ENCODE results near the gene CFAP20.
"Not testable (repeated sequence)": the region's sequence is repeated elsewhere in the genome, so short reads cannot be mapped to it uniquely, and the experiment has no call there.

CFAP20 gene

DNA sequence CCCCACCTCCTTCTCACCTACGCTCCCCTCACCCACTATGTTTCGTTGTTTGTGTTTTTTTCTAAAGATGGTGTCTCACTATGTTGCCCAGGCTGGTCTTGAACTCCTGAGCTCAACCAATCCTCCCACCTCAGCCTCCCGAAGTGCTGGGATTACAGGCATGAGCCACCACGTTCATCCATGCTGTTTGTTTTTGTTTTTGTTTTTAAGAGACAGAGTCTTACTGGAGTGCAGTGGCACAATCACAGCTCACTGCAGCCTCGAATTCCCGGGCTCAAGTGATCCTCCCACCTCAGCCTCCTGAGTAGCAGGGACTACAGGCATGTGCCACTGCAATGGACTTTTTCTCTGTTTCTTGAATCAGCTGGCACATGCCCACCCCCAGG lies 33.6 kb downstream of the CFAP20 start:
- not testable (repeated sequence) for DNase-seq

DNA sequence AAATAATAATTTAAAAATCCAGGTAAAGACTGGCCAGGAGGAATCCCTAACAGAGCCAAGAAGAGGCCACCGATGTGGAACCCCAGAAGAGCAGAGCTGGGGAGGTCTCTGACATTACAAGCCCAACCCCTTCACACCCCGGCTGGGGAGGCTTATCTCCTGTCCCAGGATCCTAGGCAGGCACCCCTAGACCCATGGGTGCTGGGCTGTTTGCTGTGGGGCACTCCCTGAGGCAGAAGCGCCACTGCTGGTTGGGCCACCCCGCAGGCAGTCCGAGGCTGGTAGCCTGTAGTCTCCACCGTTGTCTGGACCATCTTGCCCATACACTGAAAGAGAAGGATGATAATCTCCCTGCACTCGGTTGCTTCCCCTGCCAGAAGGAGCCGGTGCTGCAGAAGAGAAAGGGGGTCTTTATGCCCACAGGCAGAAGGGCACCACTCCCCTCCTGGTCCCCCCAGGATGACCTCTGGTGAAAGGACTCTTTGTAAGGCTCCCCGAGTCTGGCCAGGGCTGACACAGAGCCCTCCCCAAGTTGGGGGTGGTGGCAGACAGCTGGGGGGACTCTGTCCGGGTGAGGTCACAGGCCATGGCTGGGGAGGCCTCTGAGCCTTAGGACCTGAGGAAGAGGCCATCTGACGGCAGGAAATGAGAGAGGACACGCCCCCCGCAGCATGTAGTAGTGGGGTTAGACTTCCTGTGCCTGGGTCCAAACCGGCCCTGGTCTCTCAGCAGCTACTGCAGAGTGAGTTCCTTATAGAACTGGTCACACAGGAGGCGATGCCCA lies 34.2 kb downstream of the CFAP20 start:
- no peak for DNase-seq

DNA sequence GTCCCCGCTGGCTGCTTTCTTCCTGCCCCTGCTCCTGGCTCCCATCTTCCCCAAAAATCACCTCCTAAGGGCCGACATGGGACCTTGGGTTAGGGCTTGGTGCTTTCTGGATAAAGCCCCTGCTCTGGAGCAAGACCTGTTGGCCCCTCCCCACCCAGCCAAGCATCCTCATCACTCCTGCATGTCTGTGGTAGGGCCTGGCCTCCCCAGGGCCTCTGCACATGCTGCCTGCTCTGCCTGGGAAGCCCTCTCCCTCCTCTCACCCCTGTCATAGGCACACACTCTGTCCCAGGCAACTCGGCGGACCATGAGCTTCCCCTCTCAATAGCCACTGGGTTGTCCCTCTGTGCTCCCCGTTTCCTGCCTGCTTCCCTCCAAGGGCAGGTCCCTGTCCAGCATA lies 35.2 kb downstream of the CFAP20 start:
- DNase-seq = no peak

DNA sequence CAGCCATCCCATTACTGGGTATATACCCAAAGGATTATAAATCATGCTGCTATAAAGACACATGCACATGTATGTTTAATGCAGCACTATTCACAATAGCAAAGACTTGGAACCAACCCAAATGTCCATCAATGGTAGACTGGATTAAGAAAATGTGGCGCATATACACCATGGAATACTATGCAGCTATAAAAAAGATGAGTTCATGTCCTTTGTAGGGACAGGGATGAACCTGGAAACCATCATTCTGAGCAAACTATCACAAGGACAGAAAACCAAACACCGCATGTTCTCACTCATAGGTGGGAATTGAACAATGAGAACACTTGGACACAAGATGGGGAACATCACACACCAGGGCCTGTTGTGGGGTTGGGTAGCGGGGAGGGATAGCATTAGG lies 38.8 kb downstream of the CFAP20 start:
- not testable (repeated sequence) for DNase-seq

DNA sequence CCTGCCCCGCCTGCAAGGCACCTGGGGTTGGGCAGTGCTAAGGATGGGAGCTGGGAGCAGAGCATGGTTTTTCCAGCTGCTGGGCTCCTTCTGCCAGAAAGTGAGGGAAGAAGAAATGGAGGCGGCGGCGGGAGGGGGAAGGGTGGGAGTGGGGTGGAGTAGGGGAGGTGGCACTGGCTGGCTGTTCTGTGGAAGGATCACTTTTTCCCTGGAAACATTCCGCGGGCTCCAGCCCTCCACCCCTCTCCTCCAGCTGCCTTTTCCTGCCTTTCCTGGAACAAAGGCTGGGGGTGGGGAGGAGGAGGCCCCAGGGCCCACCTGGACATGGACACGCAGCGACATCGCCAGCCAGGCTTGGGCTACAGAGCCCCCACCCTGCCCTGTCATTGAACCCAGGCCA lies 41.1 kb downstream of the CFAP20 start:
- no peak for DNase-seq

DNA sequence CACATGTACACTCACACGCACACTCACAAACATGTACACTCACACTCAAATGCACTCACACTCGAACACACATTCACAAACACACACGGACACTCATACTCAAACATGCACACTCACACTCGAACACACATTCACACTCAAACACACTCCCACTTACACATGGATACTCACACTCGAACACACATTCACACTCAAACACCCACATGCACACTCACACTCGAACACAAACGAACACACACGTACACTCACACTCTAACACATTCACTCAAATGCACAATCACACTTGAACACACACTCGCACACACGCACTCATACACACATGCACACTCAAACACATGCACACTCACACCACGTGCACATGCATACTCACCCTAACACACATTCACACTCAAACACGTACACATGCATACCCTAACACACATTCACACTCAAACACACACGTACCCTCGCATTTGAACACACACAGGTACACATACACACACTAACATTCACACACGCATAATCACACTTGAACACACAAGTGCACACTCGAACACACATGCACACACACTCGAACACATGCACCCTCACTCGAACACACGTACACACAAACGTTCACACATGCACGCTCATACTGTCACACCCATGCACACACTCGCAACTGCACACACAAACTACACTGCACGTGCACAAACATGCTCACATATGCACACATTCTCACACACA lies 41.8 kb downstream of the CFAP20 start:
- DNase-seq = no peak

DNA sequence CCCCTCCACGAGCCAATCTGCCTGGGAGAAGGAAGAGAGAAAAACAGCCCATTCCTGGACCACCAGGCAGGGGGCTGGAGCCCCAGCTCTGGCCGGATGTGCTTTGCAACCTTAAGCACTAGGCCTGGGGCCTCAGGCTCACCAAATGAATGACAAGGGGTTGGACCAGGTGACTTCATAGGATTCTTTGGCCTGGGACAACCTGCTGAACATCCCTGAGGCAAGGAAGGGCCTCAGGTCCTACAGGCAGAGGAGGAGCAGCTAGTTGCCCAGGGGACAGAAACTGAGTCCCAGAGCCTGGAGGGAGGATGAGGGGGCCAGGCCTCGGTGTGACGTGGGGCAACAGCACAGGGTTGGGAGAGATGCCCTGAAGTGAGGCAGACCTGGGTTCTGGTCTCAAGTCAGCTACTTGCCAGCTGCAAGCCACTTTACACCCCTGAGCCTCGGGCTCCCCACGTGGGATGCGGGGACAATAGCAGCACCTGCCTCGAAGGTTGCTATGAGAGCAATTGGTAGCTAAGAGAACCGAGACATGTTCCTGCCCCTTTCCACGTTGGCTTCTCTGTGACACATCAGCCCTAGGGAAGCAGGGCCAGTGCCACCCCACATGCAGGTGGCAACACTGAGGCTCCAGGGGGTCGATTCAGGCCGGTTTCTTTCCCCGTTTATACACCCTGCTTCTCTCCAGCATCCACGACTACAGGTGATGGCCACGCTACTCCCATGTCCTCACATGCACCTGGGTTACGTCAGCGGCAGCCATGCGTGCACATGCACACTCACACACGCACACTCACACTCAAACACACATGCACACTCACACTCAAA lies 42.6 kb downstream of the CFAP20 start:
- DNase-seq = no peak

DNA sequence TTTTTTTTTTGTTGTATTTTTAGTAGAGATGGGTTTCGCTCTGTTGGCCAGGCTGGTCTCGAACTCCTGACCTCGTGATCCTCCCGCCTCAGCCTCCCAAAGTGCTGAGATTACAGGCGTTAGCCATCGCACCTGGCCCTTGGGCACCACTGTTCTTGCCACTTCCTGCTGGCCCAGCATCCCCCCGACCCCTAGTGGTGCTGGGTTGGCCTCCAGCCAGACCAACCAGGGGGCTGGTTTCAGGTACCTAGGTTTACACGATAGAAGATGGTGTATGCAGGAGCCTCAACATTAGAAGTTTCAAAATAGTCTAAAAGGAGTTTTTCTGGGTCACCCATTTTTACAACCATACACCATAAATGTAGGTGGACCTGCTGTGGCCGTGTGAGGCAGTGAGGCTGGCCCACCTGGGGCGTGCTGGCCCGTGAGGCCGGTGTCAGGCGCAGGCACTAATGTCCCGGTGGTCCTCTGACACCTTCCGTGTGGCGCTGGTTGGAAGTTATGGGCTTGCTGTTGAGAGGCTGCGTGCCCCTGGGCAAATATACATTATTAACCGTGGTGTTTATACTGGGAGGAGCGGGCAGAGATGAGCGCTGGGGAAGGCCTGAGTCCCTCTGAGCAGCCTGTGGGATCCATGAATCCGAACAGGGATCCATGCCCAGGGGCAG lies 43.5 kb downstream of the CFAP20 start:
- DNase-seq = no peak

DNA sequence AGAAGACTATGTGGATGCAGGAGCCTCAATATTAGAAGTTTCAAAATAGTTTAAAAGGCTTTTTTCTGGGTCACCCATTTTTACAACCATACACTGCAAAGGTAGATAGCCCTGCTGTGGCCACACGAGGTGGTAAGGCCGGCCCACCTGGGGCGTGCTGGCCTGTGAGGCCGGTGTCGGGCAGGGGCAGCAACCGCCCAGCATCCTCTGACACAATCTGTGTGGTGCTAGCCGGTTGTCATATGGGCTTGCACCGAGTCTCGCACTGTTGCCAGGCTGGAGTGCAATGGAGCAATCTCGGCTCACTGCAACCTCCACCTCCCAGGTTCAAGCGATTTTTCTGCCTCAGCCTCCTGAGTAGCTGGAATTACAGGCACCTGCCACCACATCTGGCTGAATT lies 44.0 kb downstream of the CFAP20 start:
- no peak for DNase-seq

DNA sequence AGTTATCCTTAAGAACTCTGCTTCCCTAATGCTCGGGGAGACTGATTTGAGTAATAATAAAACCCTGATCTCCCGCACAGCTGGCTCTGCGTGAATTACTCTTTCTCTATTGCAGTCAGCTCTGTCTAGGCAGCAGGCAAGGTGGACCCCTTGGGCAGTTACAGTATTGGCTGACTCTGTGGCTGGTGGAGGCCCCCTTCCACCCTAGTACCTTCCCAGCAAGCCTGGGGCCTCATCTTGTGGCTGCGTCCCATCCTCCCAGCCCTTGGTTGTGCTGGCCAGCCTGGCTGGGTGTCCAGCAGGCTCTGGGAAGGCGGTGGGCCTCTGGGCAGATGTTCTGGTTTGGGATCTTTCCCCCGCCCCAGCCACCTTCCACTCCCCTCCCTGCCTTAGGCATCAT lies 44.5 kb downstream of the CFAP20 start:
- no peak for DNase-seq

DNA sequence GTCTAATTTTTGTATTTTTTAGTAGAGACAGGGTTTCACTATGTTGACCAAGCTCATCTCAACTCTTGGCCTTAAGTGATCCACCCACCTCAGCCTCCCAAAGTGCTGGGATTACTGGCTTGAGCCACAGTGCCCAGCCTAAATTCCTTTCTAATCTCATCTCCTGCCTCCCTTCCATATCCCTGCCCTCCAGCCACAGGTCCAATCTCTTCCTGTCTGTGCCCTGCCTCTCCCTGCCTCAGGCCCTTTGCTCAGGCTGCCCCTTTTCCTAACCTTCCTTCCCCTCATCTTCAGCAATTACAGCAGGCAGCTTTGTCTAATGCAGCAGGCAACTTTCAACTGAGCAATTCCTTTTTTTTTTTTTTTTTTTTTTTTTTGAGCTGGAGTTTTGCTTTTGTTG lies 46.8 kb downstream of the CFAP20 start:
- DNase-seq = no peak

DNA sequence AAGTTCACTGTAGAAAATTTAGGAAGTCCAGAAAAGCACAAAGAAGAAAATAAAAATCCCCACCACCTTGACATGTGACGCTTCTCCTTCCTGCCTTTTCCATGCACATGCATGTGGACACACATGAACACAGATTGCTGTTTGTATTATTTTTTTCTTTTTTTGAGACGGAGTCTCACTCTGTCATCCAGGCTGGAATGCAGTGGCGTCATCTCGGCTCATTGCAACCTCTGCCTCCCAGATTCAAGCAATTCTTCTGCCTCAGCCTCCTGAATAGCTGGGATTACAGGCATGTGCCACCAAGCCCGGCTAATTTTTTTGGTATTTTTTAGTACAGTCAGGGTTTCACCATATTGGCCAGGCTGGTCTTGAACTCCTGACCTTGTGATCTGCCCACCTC lies 48.5 kb downstream of the CFAP20 start:
- DNase-seq = not testable (repeated sequence)

DNA sequence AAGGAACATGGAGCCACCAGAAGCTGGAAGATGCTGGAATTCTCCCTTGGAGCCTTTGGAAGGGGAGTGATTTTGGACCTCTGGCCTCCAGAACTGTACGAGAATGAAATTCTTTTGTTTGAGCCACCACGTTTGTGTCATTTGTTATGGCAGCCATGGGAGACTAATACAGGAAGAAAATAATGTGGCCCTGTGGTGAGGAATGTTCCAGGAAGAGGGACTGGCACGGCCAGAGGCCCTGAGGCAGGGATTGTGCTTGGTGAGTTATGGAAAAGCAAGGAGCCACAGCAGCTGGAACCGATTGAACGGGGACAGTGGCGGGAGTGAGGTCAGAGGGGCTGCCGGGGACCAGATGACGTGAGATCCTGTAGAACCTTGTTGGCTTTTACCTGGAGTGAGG lies 51.4 kb downstream of the CFAP20 start:
- DNase-seq = no peak

DNA sequence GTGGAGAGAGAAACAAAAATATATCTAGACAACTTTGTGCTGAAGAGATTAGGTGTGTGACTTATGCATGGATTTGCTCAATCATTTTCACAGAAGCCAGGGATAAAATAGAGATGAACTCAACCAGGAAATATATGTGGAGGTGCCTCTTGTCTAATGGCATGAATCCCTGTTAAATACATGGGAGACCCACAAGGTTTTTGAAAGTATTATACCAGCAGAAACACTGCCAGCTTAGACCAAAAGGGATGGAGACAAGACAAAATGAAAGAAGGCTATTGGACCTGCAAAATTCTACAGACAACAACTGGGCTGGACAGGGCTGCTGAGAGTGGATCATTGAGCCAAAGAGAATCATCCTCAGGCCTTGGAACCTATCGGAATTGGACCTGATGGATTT lies 52.7 kb downstream of the CFAP20 start:
- no peak for DNase-seq

DNA sequence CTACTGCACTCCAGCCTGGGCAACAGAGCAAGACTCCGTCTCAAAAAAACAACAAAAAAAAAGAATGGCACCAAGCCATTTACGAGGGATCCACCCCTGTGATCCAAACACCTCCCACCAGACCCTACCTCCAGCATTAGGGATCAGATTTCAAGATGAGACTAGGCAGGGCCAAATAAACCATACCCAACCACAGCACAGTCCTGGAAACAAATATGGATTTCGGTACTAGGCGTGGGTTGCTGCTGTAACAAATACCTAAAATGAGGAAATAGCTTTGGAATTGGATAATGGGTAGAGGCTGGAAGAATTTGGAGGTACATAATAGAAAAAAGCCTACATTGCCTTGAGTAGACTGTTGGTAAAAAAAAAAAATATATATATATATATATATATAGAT lies 54.5 kb downstream of the CFAP20 start:
- no peak for DNase-seq

DNA sequence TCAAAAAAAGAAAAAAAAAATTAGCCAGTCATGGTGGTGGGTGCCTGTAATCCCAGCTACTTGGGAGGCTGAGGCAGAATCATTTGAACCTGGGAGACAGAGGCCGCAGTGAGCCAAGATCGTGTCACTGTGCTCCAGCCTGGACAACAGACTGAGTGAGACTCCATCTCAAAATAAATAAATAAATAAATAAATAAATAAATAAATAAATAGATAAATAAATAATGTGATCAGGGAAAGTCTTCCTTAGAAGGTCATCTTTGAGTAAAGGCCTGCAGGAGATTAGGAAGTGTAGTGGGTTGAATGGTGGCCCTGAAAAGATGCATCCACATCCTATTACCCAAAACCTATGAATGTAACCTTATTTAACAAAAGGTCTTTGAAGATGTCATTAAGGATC lies 56.1 kb downstream of the CFAP20 start:
- DNase-seq = not testable (repeated sequence)

DNA sequence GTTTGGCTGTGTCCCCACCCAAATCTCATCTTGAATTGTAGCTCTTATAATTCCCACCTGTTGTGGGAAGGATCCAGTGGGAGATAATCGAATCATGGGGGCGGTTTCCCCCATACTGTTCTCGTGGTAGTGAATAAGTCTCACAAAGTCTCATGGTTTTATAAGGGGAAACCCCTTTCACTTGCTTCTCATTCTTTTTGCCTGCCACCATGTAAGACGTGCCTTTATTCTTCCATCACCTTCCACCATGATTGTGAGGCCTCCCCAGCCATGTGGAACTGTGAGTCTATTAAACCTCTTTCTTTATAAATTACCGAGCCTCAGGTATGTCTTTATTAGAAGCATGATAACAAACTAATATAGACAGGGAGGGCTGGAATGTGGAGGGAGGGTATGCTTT lies 57.0 kb downstream of the CFAP20 start:
- not testable (repeated sequence) for DNase-seq

DNA sequence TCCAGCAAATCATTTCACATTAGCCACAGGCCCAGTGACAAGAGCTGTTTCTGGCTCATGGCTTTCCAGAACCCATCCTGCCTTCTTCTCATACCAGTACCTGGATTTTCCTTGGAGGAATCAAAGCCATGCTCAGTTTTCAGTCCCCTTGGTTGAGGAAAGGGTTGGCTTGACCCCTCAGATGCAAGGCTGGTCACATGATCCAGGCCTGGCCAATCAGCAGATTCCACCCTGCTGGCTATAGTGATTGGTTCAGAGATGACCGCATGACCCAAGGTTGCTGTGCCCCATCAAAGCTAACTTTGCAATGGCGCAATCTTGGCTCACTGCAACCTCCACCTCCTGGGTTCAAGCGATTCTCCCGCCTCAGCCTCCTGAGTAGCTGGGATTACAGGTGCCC lies 58.6 kb downstream of the CFAP20 start:
- DNase-seq = no peak

All from NCI-H1048 (cell line).